ENCODE measurements around the gene SIGLEC12. TPM values are rescaled to one million over a fixed set of nuclear protein-coding genes. Genes with fewer than 3 reads are reported as not detected.

Gene SIGLEC12
- total RNA-seq, 1 donor from 2014 or later = not detected

- peak overlapping the region; percentile 72 for H3K4me3 Mint-ChIP-seq
- no peaks in the 10 kb centered on the region for H3K9me3 Mint-ChIP-seq
- no peaks in the 10 kb centered on the region for H3K36me3 Mint-ChIP-seq
- TF ChIP-seq CTCF (conservative IDR thresholded peaks at IDR 0.05) = no peak
- no peak overlapping the region for H3K27ac Mint-ChIP-seq
- H3K4me1 Mint-ChIP-seq (ENCODE audit: unreplicated experiment) = no peaks in the 10 kb centered on the region
- peak; percentile 49 for DNase-seq (ENCODE audit: extremely low spot score, unreplicated experiment)
- H3K27me3 Mint-ChIP-seq = peaks cover 36% of the 10 kb centered on the region
These were observed 41.2 kb downstream of the SIGLEC12 start for GRCh38 chr19:51460164-51460992.

DNA sequence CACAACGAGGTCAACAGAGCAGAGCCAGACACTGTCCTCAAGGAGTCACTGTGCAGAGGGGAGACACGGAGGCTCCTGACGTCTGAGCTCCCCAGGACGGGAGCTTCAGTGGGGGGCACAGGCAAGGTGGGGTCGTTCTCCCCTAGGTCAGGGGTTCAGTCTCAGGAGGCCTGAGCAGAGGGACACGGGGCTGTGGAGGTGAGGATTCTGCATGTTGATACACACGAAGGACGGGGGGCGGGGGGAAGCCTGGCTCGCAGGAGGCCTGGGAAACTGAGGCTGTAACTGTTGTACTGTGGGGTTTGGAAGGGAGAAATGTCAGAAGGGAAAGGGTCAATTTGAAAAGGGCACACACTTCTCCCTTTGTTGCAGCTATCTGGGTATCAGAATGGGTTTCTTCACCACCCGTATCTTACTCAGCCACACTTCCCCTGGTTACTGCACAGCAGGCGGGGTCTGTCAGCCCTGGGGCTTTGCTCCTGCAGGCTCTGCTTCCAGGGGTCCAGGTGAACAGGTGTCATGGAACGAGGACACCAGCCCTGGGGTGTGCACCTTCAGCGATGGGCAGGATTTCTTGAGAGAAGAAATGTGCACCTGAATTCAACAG is 42.6 kb downstream of the SIGLEC12 start:
- TF ChIP-seq CTCF (conservative IDR thresholded peaks at IDR 0.05) = no peak
- Mint-ChIP-seq H3K27ac (no peak overlapping the region), H3K27me3 (peaks cover 28% of the 10 kb centered on the region)

GRCh38 chr19:51458051-51458645 is 43.5 kb downstream of the SIGLEC12 start, which contains the start of gene SIGLEC8:
Gene SIGLEC8, minus strand, starts transcription at chr19:51458454. Its CDS starts 67 bp downstream, at chr19:51458387.
- H3K27ac Mint-ChIP-seq = no peak within 1 kb of the TSS
- no peaks in the 10 kb centered on the region for H3K9me3 Mint-ChIP-seq
- no peaks in the 10 kb centered on the region for H3K4me1 Mint-ChIP-seq (ENCODE audit: unreplicated experiment)
- peak; percentile 43 for DNase-seq (ENCODE audit: extremely low spot score, unreplicated experiment)
- H3K27me3 Mint-ChIP-seq = peaks cover 27% of the 10 kb centered on the region
- H3K36me3 Mint-ChIP-seq = no peaks in the 10 kb centered on the region
- H3K4me3 Mint-ChIP-seq = no peak within 1 kb of the TSS
- TF ChIP-seq CTCF (conservative IDR thresholded peaks at IDR 0.05) = no peak

More for the DNA sequence above, 42.6 kb downstream of the SIGLEC12 start:
- H3K36me3 Mint-ChIP-seq = no peaks in the 10 kb centered on the region
- H3K9me3 Mint-ChIP-seq = no peaks in the 10 kb centered on the region
- no peaks in the 10 kb centered on the region for H3K4me1 Mint-ChIP-seq (ENCODE audit: unreplicated experiment)
- peak; percentile 53 for DNase-seq (ENCODE audit: extremely low spot score, unreplicated experiment)
- no peak overlapping the region for H3K4me3 Mint-ChIP-seq

DNA sequence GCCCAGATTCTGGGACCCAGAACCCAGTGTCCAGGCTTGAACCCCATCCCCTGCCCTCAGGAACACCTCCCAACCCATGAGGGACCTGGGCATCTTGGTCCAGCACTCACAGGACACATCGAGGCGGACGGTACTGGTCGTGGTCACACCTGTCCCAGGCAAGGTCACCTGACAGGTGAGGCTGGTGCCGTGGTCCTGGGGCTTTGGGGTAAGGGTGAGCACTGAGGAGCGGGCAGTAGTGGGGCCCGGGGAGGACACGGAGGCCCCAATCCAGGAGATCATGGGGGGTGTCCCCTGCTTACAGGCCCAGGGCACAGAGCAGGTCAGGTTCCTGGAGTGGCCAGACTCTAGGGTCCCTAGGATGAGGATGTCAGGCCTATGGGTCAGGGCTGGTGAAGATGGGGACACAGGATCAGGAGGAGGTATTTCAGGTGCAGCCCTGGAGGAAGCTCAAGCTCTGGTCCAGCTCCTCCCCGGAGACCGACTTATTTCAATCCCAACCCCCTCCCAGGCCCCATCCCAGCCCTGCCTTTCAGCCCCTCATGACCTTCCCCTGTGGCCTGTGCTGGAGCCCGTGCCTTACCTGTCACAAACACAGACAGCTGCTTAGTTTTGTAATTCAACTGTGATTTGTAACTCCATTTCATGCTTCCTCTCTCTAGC is 44.1 kb downstream of the SIGLEC12 start:
- H3K4me3 Mint-ChIP-seq = no peak overlapping the region
- no peak overlapping the region for H3K27ac Mint-ChIP-seq
- H3K36me3 Mint-ChIP-seq = no peaks in the 10 kb centered on the region
- H3K9me3 Mint-ChIP-seq = no peaks in the 10 kb centered on the region
- no peaks in the 10 kb centered on the region for H3K4me1 Mint-ChIP-seq (ENCODE audit: unreplicated experiment)
- peak; percentile 62 for DNase-seq (ENCODE audit: extremely low spot score, unreplicated experiment)
- no peak for TF ChIP-seq CTCF (conservative IDR thresholded peaks at IDR 0.05)
- peaks cover 22% of the 10 kb centered on the region for H3K27me3 Mint-ChIP-seq

- Mint-ChIP-seq H3K27me3 (peaks cover 19% of the 10 kb centered on the region), H3K4me3 (no peak overlapping the region), H3K4me1 (ENCODE audit: unreplicated experiment) (no peaks in the 10 kb centered on the region), H3K9me3 (no peaks in the 10 kb centered on the region), H3K36me3 (no peaks in the 10 kb centered on the region), H3K27ac (no peak overlapping the region)
- TF ChIP-seq CTCF (conservative IDR thresholded peaks at IDR 0.05) = no peak
- peak; percentile 34 for DNase-seq (ENCODE audit: extremely low spot score, unreplicated experiment)
These were observed 44.9 kb downstream of the SIGLEC12 start for GRCh38 chr19:51456541-51457290.
